T47D (cell line): ENCODE measurements around the gene EGR4.
A peak's percentile ranks its signal among the peaks of the same experiment; 100 is the strongest.

ENCODE experiments used
- DNase-seq, 2 experiments: peaks; one replicate each; pipeline versions ENCODE4 v3.0.0 to v3.0.0-alpha.2; 2011 to 2012; ENCODE audit warnings: low read depth in 1 of 2, low spot score in 1 of 2
- JUND ChIP-seq: IDR thresholded peaks from 2 replicates; pipeline ENCODE4 v1.6.1; 2012; ENCODE audit warnings: low read depth
- in situ Hi-C: cut with HindIII; loops from 2 replicates; pipeline ENCODE4 v1.10.0; 2016; ENCODE audit warnings: low sequenced_read_pairs, low pct_unique_long_range_greater_than_20kb

Gene EGR4

DNA sequence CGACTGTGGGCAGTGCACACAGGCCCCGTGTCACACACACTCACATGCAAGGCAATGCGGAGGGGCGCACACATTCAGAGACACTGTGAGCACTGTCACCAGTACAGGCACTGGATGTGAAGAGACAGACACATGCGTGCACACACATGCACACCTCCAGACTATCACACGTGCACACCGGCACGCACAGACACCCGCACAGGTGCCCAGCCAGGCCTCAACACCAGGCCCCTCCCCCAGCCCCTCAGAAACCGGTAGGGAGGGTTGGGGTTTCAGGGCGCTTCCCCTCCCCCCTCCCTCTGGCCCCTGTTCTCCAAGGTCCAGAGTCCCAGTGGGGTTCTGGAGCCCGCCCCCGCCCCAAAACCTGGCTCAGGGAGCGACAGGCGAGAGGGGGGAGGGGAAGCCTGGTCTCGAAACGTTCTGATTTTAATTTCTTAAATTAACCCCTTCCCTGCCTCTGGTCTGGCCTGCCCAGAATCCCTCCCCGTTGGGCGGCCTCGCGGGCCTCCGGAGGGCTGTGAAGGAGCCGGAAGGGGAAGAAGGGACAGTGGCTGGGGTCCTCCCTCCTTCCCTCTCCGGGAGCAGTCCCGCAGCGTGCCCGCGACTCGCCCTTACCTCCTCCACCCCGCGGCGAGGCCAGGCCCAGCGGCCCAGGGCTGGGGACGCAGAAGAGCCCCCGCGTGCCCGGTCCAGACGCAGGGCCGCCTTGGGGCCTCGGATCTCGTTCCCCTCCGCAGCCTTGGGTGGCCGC lies 9.6 kb downstream of the EGR4 start:
- TF ChIP-seq JUND = no peak
- in situ Hi-C loops = no loop called here
- DNase-seq = no peak

GRCh38 chr2:73282924-73283544 lies 10.3 kb downstream of the EGR4 start:
- no peak for DNase-seq
- in situ Hi-C loops = no loop called here
- TF ChIP-seq JUND = no peak

DNA sequence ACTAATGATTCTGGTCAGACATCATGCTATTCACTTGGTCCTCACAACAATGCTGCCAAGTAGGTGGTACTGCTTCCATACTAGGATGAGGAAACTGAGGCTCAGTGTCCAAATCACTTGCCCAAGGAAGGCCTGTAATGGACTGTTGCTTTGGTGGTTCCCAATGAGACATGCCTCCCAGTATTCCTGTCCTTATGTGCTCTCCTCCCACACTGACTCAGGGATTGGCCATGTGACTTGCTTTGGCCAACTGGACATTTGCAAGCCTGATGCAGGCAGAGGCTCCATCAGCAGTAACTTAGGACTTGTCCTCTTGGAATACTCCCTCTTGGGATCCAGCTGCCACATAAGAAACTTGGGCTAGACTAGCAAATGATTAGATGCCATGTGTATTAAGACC lies 12.1 kb downstream of the EGR4 start:
- in situ Hi-C loops = no loop called here
- TF ChIP-seq JUND = no peak
- DNase-seq = no peak

DNA sequence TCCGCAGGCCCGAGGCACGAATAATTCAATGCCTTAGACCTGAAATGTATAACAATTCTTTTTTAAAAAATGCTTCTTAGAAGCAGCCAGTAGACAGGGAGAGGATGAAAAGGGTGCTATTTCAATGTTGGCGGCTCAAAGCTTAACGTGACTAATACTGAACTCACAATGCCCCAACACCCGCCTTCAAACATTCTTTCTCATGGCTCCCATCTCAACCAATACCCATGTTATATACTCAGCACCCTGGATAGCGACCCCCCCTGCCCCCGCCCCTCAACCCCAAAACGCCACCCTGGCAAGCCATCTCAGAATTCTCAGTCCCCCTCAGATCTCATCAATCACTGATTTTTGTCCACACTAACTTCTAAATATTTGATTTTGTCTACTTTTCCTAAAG lies 13.5 kb downstream of the EGR4 start:
- in situ Hi-C loops = no loop called here
- no peak for DNase-seq

GRCh38 chr2:73272270-73272669 lies 21.1 kb downstream of the EGR4 start:
- DNase-seq = no peak
- in situ Hi-C loops = no loop called here
- TF ChIP-seq JUND = no peak

More for the DNA sequence above, 13.5 kb downstream of the EGR4 start:
- TF ChIP-seq JUND = no peak

DNA sequence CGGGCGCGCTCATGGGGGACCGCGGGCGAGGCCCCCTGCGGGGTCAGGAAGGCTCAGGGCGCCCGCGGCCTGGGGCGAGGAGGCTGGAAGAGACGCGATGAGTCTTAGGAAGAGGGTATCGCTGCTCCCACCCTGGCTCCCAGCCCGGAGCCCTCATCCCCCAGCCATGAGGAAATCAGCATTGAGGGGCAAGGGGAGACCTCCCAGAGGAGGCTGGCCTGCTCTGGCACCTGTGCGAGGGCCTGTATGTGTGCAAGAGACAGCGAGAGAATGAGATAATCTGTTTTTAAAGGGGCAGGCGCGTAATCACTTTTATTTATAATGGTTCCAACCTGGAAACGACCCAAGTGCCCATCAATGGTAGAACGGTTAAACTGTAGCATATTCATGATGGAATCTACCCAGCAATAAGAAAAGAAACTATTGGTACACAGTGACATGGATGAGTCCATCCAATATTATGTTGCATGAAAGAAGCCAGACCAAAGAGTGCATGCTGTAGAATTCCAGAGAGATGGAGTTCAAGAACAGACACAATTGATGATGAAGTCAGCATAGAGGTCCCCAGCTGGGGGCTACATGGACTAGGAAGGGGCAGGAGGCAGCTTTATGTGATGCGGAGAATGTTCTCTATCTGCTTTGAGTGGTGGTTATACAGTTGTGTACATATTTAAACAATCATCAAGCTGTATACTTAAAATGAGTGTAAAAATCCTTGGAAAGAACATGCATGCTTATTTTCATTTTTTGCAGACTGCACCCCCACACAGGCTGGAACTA lies 23.5 kb downstream of the EGR4 start:
- in situ Hi-C loops = no loop called here
- DNase-seq = no peak
- TF ChIP-seq JUND = no peak

GRCh38 chr2:73268830-73269685 lies 24.3 kb downstream of the EGR4 start:
- DNase-seq = peak; percentile 88 to 95
- in situ Hi-C loops = no loop called here
- TF ChIP-seq JUND = no peak

- TF ChIP-seq JUND = no peak
- in situ Hi-C loops = no loop called here
- DNase-seq = peak in 1 of 2 experiments; percentile 61
These were observed 24.9 kb downstream of the EGR4 start for GRCh38 chr2:73268366-73268829.

DNA sequence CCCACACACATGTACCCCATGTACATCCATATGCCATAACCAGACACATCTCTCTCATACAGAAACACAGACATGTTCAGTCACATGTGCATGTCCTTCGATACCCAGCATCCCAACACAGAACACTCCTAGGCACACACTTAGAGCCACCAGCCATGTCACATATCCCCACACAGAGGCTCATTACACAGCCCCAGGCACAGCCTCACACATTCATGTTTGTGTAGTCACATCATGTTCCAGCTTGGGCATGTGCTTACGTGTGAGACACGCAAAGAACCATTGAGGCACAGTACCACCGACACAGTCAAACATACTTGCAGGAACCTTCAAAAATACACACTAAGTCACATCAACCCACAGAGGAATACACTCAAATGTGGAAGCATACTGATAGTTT lies 26.3 kb downstream of the EGR4 start:
- no peak for TF ChIP-seq JUND
- in situ Hi-C loops = no loop called here
- no peak for DNase-seq

DNA sequence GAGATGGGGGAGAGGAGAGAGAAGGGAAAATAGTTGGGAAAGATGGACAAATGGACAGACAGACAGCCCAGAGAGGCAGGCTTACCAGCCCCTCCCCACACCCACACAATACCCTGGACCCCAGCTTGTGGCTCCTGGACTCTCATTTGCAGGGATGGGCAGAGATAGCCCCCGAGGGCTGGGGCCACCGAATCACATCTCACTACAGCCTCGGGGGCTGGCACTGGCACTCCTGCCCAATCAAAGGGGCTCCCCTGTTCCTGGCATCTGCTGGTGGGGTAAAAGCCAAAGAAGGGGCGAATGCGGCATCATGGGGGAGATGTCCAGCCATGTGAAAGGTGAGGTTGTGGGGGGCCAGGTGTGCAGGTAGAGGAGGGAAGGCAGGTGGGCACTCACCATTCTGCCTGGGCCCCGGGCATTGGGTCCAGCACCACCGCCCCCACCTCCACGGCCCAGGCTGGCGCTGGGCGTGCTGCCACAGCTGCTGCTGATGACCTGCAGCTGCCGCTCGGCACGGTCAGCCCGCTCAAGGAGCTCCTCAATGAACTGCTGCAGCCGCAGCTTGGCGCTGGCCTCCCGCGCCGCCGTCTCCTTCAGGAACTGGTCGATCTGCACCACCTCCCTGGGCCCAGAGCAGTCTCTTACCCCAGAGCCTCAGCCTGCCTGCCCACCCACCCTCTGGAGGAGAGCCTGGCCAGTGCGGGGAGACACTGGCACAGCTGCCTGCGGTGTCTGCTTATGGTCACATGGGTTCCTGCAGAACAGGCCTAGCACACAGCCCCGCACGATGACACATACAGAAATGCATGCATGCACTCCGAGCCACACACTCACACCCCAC lies 27.1 kb downstream of the EGR4 start:
- TF ChIP-seq JUND = no peak
- in situ Hi-C loops = no loop called here
- DNase-seq = no peak

DNA sequence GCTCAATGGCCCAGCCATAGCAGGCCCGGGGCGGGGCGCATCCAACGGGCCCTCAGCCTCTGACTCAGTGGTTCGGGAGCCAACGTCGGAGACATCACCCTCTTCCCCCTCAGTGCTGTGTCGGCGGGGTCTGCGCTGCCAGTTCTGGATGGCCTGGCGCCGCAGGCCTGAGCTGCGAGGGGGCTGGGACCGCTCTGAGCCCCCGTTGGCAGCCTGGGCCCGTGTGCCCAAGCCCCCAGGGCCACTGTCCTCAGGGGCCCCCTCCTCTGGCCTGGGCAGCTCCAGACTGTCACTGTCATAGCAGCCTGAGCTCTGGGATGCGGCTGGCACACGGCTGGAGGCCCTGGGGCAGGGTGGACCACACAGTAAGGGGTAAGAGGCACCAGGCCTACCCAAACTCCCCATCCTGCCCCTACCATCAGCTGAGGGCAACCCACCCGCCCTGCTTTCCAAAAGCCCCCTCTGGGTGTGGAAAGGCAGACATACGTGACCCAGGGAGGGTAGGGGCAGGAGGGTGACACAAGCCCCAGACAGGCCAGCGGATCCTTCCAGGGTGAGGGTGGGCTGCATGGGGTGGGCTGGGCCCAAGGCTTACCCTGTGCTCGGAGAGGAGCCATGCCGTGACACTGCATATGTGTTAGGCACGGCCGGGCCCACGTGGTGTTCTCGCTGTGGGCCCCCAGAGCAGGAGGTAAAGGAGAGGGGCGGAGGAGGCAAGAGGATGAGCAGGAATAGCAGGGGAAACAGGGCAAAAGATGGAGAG lies 27.9 kb downstream of the EGR4 start:
- TF ChIP-seq JUND = no peak
- DNase-seq = no peak
- in situ Hi-C loops = no loop called here
